SK-N-SH (cell line): ENCODE data around the gene PRLR.

Experiments
- CTCF ChIP-seq: fragments of 200-600 bp; sonication (generic); IDR thresholded peaks from 2 replicates; pipeline ENCODE4 v1.6.1; 2017; ENCODE audit warnings: antibody characterized with exemption, mild to moderate bottlenecking, moderate library complexity
- EZH2phosphoT487 ChIP-seq: fragments of 200-600 bp; sonication (generic); IDR thresholded peaks from 2 replicates; pipeline ENCODE4 v1.6.1; 2017; ENCODE audit warnings: low read depth, mixed run types, mild to moderate bottlenecking, antibody characterized with exemption, moderate library complexity, borderline replicate concordance
- GABPA ChIP-seq: IDR thresholded peaks from 2 replicates; pipeline ENCODE4 v1.4.0; 2012; ENCODE audit warnings: low read depth, mild to moderate bottlenecking
- GATA2 ChIP-seq: sonication (generic); formaldehyde crosslinking; IDR thresholded peaks from 2 replicates; pipeline ENCODE4 v1.5.0; 2020; ENCODE audit warnings: mild to moderate bottlenecking, missing genetic modification reagents
- MXI1 ChIP-seq: IDR thresholded peaks from 2 replicates; pipeline ENCODE4 v1.6.1; 2012; ENCODE audit warnings: mild to moderate bottlenecking, low read depth, low read length, improper control_type of control experiment
- RCOR1 ChIP-seq: fragments of 150-350 bp; IDR thresholded peaks from 2 replicates; pipeline ENCODE4 v1.6.1; 2017; ENCODE audit warnings: antibody characterized with exemption, low read length
- SIN3A ChIP-seq: IDR thresholded peaks from 2 replicates; pipeline ENCODE4 v1.6.1; 2012; ENCODE audit warnings: low read depth, mild to moderate bottlenecking, low read length, moderate library complexity, borderline replicate concordance
- TCF12 ChIP-seq: IDR thresholded peaks from 2 replicates; pipeline ENCODE4 v1.4.0; 2012
- TF ChIP-seq, protein P1 (sequence below): fragments of 150-350 bp; IDR thresholded peaks from 2 replicates; pipeline ENCODE4 v1.6.1; 2017; ENCODE audit warnings: antibody characterized with exemption, low read length, low read depth, borderline replicate concordance

DNA sequence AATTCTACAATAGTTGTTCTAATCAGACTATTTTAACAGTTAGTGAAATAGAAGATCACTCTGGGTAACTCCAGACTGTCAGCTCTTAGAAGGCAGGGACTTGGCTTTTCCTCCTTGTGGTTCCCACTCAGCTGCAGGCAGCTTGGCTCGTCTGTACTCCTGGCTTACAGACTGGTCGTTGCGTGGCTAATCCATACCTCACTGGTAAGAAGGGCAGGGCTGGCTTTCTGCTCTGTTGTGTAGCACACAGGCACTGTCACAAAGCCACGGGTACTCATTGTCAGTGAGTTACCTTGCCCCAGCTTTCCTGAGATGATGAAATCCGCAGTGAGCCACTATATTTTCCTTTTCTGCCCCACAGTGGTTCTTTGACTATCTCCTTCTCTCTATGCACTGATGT, 1.8 kb upstream of the PRLR start:
- TF ChIP-seq, protein P1, sequence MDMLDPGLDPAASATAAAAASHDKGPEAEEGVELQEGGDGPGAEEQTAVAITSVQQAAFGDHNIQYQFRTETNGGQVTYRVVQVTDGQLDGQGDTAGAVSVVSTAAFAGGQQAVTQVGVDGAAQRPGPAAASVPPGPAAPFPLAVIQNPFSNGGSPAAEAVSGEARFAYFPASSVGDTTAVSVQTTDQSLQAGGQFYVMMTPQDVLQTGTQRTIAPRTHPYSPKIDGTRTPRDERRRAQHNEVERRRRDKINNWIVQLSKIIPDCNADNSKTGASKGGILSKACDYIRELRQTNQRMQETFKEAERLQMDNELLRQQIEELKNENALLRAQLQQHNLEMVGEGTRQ: no peak
- TF ChIP-seq MXI1: no peak
- TF ChIP-seq CTCF: no peak
- TF ChIP-seq RCOR1: no peak
- TF ChIP-seq SIN3A: no peak
- no peak for TF ChIP-seq EZH2phosphoT487
- no peak for TF ChIP-seq GATA2 (CRISPR knock-in tag)
- no peak for TF ChIP-seq GABPA
- no peak for TF ChIP-seq TCF12
